HG02678 (cell line): ENCODE data around the gene NPAS3.

Experiments
- ATAC-seq: cut with Tn5 transposase; IDR thresholded peaks from one replicate; pipeline ENCODE4 v1.9.1; 2021; ENCODE audit warnings: mild to moderate bottlenecking, moderate library complexity; ENCODE audit not compliant: unreplicated experiment

Gene NPAS3

GRCh38 chr14:33165144-33165925, 226.7 kb downstream of the NPAS3 start:
- ATAC-seq, result no peak

GRCh38 chr14:33165926-33166289, 227.2 kb downstream of the NPAS3 start:
- no peak for ATAC-seq

- no peak for ATAC-seq
These were observed 237.3 kb downstream of the NPAS3 start for GRCh38 chr14:33175951-33176350.

- no peak for ATAC-seq
These were observed 245.9 kb downstream of the NPAS3 start for GRCh38 chr14:33184587-33184986.

GRCh38 chr14:33186656-33187055, 248.0 kb downstream of the NPAS3 start:
- no peak for ATAC-seq

- no peak for ATAC-seq
These were observed 250.2 kb downstream of the NPAS3 start for GRCh38 chr14:33188880-33189279.

- ATAC-seq, result no peak
These were observed 253.2 kb downstream of the NPAS3 start for GRCh38 chr14:33191855-33192254.

- ATAC-seq, result no peak
These were observed 255.9 kb downstream of the NPAS3 start for GRCh38 chr14:33194551-33194950.

- ATAC-seq, result no peak
These were observed 260.0 kb downstream of the NPAS3 start for GRCh38 chr14:33198684-33199083.

GRCh38 chr14:33201116-33201515, 262.4 kb downstream of the NPAS3 start:
- ATAC-seq, result no peak

GRCh38 chr14:33206981-33207380, 268.3 kb downstream of the NPAS3 start:
- ATAC-seq, result no peak

GRCh38 chr14:33207467-33208017, 268.9 kb downstream of the NPAS3 start:
- ATAC-seq, result no peak

GRCh38 chr14:33210311-33210710, 271.6 kb downstream of the NPAS3 start:
- no peak for ATAC-seq

GRCh38 chr14:33218026-33218425, 279.3 kb downstream of the NPAS3 start:
- no peak for ATAC-seq

GRCh38 chr14:33219957-33220356, 281.3 kb downstream of the NPAS3 start:
- no peak for ATAC-seq

- ATAC-seq, result no peak
These were observed 290.7 kb downstream of the NPAS3 start for GRCh38 chr14:33229269-33229929.

GRCh38 chr14:33230021-33230420, 291.3 kb downstream of the NPAS3 start:
- no peak for ATAC-seq

- ATAC-seq, result no peak
These were observed 293.4 kb downstream of the NPAS3 start for GRCh38 chr14:33232031-33232430.

- ATAC-seq, result no peak
These were observed 298.5 kb downstream of the NPAS3 start for GRCh38 chr14:33237115-33237740.

- no peak for ATAC-seq
These were observed 300.8 kb downstream of the NPAS3 start for GRCh38 chr14:33239465-33239864.

- ATAC-seq, result no peak
These were observed 301.8 kb downstream of the NPAS3 start for GRCh38 chr14:33240466-33240865.

- ATAC-seq, result no peak
These were observed 302.7 kb downstream of the NPAS3 start for GRCh38 chr14:33241331-33241730.
